Natural killer cell (primary cell): ENCODE results near the gene FEN1. TPM values are rescaled to one million over a fixed set of nuclear protein-coding genes. Genes with fewer than 3 reads are reported as not detected.

Source experiments
- ATAC-seq, 3 donors: fragments of 150-1000 bp in 2 of 3; fragments of 200-7000 bp in 1 of 3; cut with Tn5 transposase; 1 replicate in 1 of 3; 2 replicates in 2 of 3; pipeline ENCODE4 v1.10.0; 2021; ENCODE audit warnings: mild to moderate bottlenecking in 2 of 3, moderate library complexity in 2 of 3
- DNase-seq, 2 donors: peaks; one replicate each; pipeline versions ENCODE4 v3.0.0 to v3.0.0-alpha.2; 2013 to 2021; ENCODE audit warnings: mixed read lengths in 1 of 2
- H3K27ac ChIP-seq: one replicate; pipeline ENCODE4 v1.5.1; 2013; ENCODE audit warnings: mild to moderate bottlenecking, low read length
- H3K27me3 ChIP-seq: one replicate; pipeline ENCODE4 v1.6.1; 2013; ENCODE audit warnings: low read length; ENCODE audit not compliant: control insufficient read depth, insufficient read depth
- H3K36me3 ChIP-seq: one replicate; pipeline ENCODE4 v1.6.1; 2013; ENCODE audit warnings: low read length; ENCODE audit not compliant: control insufficient read depth, insufficient read depth
- H3K4me1 ChIP-seq: one replicate; pipeline ENCODE4 v1.6.1; 2013; ENCODE audit warnings: low read length; ENCODE audit not compliant: control insufficient read depth, insufficient read depth
- H3K4me3 ChIP-seq: one replicate; pipeline ENCODE4 v1.5.1; 2013; ENCODE audit warnings: low read length
- H3K9me3 ChIP-seq: one replicate; pipeline ENCODE4 v1.6.1; 2013; ENCODE audit warnings: low read length; ENCODE audit not compliant: control insufficient read depth, insufficient read depth
- H3K27ac Mint-ChIP-seq, 2 donors: one replicate each; pipeline ENCODE4 v1.8.0; 2022; ENCODE audit warnings: mild to moderate bottlenecking in 2 of 2, mixed read lengths in 2 of 2, moderate library complexity in 1 of 2
- H3K27me3 Mint-ChIP-seq, 2 donors: one replicate each; pipeline ENCODE4 v1.8.0; 2022; ENCODE audit warnings: low read depth in 2 of 2, mixed read lengths in 2 of 2
- H3K36me3 Mint-ChIP-seq: one replicate; pipeline ENCODE4 v1.8.0; 2022; ENCODE audit warnings: mixed read lengths
- H3K4me1 Mint-ChIP-seq, 2 donors: one replicate each; pipeline ENCODE4 v1.8.0; 2022; ENCODE audit warnings: mixed read lengths in 2 of 2
- H3K4me3 Mint-ChIP-seq: one replicate; pipeline ENCODE4 v1.8.0; 2022; ENCODE audit warnings: mild to moderate bottlenecking, moderate library complexity, mixed read lengths
- H3K9me3 Mint-ChIP-seq, 2 donors: one replicate each; pipeline ENCODE4 v1.8.0; 2022; ENCODE audit warnings: mixed read lengths in 2 of 2
- CTCF ChIP-seq: fragments of 200-600 bp; IDR thresholded peaks from one replicate; pipeline ENCODE4 v1.8.0; 2022; ENCODE audit warnings: antibody characterized with exemption
- WGBS: methylation state at CpG from one replicate; pipeline ENCODE4 v1.1.7; 2013; ENCODE audit warnings: missing lambda C conversion rate; ENCODE audit not compliant: insufficient coverage; 5-methylcytosine and 5-hydroxymethylcytosine counted together
- intact Hi-C: fragments of 100-400 bp; cut with micrococcal nuclease; formaldehyde crosslinking; loops from one replicate; pipeline ENCODE4 v1.14.2; 2022
- total RNA-seq, 4 donors: library from RNA; stranded (reverse); fragments of 120-200 nt in 1 of 4; gene quantifications; one replicate each; pipeline versions ENCODE4 v1.2.3 to v1.2.4, GENCODE V29; 2013 to 2022

FEN1 gene
- total RNA-seq, 3 donors from 2014 or later (not counting 1 experiment from before 2014, with no cell fraction given), result 14.2 to 17.8 (median 17.5) TPM

DNA sequence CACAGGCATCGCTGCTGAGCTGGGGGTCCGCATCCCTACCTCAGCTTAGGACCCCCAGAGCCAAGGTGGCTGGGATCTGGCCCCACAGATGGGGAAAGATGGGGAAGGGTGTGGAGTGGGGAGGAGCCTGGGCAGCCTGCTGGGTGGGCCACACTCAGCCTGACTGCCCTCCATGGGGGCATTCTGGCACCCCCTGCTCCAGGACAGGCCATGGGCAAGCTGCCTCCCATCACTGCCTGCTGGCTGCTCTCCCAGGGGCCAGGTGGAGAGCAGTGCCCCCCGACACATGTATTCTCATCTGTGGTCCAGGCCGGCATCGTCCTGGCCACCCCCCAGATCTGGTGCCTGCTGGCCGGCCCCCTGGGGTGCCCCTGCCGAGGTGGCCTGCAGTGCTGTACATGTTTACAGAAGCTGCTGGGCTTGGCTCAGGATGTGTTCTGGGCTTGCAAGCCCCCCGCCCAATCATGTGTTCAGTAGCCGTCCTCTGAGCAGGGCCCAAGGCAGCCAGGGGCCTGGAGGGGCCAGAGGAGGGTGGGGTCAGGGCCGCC lies 48.0 kb upstream of the FEN1 start:
- intact Hi-C loops, result no loop called here
- Histone ChIP-seq H3K9me3 (no peaks in the 10 kb centered on the region), H3K27ac (no peak overlapping the region), H3K27me3 (no peaks in the 10 kb centered on the region), H3K36me3 (no peaks in the 10 kb centered on the region), H3K4me1 (no peaks in the 10 kb centered on the region), H3K4me3 (no peak overlapping the region)
- Mint-ChIP-seq H3K4me3 (no peak overlapping the region), H3K36me3 (no peaks in the 10 kb centered on the region), H3K9me3 (no peaks in the 10 kb centered on the region), H3K27me3 (peaks cover 0 to 6% of the 10 kb centered on the region in 2 donors), H3K27ac (no peak overlapping the region), H3K4me1 (no peaks in the 10 kb centered on the region)
- DNase-seq, result no peak
- ATAC-seq, result no peak
- TF ChIP-seq CTCF, result no peak
- 90% methylated on average over 10 of the region's 10 CpGs for WGBS

DNA sequence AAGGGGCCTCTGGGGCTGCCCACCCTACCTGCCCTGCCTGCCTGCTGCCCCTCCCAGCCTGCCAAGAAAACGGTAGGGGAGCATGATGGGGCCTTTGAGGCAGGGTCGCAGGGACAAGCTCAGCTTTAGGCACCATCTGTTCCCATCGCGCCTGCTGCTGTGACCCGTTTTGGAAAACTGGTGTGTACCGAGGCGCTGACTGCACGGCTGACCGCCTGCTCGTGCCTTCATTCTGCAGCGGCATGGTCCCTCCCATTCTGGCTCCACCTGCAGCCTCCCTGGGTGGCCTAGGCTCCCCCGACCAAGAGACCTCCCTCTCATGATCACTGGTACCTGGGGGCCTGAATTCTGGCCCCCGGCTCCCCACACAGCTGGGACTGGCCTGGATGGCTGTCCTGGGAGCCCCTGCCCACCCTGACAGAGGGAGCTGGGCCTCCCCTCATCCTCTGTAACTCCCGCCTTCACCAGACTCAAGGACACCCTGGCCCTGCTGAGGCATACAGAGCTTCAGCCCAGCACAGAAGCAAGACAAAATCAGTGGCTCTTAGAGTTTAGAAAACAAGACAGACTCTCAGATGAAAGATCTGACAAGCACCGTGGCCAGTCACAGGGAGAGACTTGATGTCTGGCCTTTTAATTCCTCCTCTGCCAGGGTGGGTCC lies 46.8 kb upstream of the FEN1 start:
- Mint-ChIP-seq H3K4me3 (no peak overlapping the region), H3K27me3 (peaks cover 3 to 9% of the 10 kb centered on the region in 2 donors), H3K4me1 (no peaks in the 10 kb centered on the region), H3K36me3 (no peaks in the 10 kb centered on the region), H3K9me3 (no peaks in the 10 kb centered on the region), H3K27ac (no peak overlapping the region)
- Histone ChIP-seq H3K4me3 (no peak overlapping the region), H3K36me3 (no peaks in the 10 kb centered on the region), H3K27ac (no peak overlapping the region), H3K9me3 (no peaks in the 10 kb centered on the region), H3K4me1 (no peaks in the 10 kb centered on the region), H3K27me3 (peaks cover 2% of the 10 kb centered on the region)
- intact Hi-C loops, result loop anchor here (2.0 kb wide), 1 partner anchor 31 kb away; no protein-coding TSS in a partner anchor
- ATAC-seq (no peak), DNase-seq (no peak)
- no peak for TF ChIP-seq CTCF
- WGBS, result 88% methylated on average over 15 of the region's 15 CpGs

- Histone ChIP-seq H3K4me3 (no peak overlapping the region), H3K36me3 (no peaks in the 10 kb centered on the region), H3K9me3 (no peaks in the 10 kb centered on the region), H3K27ac (no peak overlapping the region), H3K27me3 (peaks cover 3% of the 10 kb centered on the region), H3K4me1 (no peaks in the 10 kb centered on the region)
- 85% methylated on average over 17 of the region's 19 CpGs for WGBS
- Mint-ChIP-seq H3K27ac (no peak overlapping the region), H3K27me3 (peaks cover 8 to 13% of the 10 kb centered on the region in 2 donors), H3K9me3 (no peaks in the 10 kb centered on the region), H3K4me1 (no peaks in the 10 kb centered on the region), H3K4me3 (no peak overlapping the region), H3K36me3 (no peaks in the 10 kb centered on the region)
- ATAC-seq (no peak), DNase-seq (no peak)
- intact Hi-C loops, result loop anchor here (2.0 kb wide), 1 partner anchor 30 kb away; no protein-coding TSS in a partner anchor
- no peak for TF ChIP-seq CTCF
Observed at GRCh38 chr11:61746442-61747191, 46.1 kb upstream of the FEN1 start.
